Uterus (tissue), 4 donors: ENCODE results near the gene ZNF783. TPM values are rescaled to one million over a fixed set of nuclear protein-coding genes. Genes with fewer than 3 reads are reported as not detected.

Source experiments
- DNase-seq, 2 donors: peaks; one replicate each; pipeline ENCODE4 v3.0.0-alpha.2; 2019 to 2020
- H3K27ac ChIP-seq, 2 donors: fragments of 200-600 bp; sonication (generic); 1 replicate in 1 of 2; 2 replicates in 1 of 2; pipeline ENCODE4 v1.5.1; 2016 to 2018
- H3K27me3 ChIP-seq, 2 donors: fragments of 200-600 bp; sonication (generic); one replicate each; pipeline ENCODE4 v1.5.1; 2018 to 2019; ENCODE audit warnings: control low read depth in 1 of 2
- H3K36me3 ChIP-seq, 2 donors: fragments of 200-600 bp; sonication (generic); one replicate each; pipeline ENCODE4 v1.5.1; 2019; ENCODE audit warnings: control low read depth in 1 of 2
- H3K4me1 ChIP-seq, 2 donors: fragments of 200-600 bp; sonication (generic); one replicate each; pipeline ENCODE4 v1.5.1; 2018 to 2019; ENCODE audit warnings: control low read depth in 1 of 2
- H3K4me3 ChIP-seq, 2 donors: fragments of 200-600 bp; sonication (generic); 1 replicate in 1 of 2; 2 replicates in 1 of 2; pipeline ENCODE4 v1.5.1; 2018 to 2019; ENCODE audit warnings: mild to moderate bottlenecking in 1 of 2
- H3K9me3 ChIP-seq, 2 donors: fragments of 200-600 bp; sonication (generic); one replicate each; pipeline ENCODE4 v1.5.1; 2019; ENCODE audit warnings: control low read depth in 1 of 2
- POLR2A ChIP-seq, 2 donors: fragments of 450-650 bp; IDR thresholded peaks; one replicate each; pipeline ENCODE4 v1.6.1; 2016; ENCODE audit warnings: antibody characterized with exemption in 2 of 2, mild to moderate bottlenecking in 1 of 2, moderate library complexity in 1 of 2
- intact Hi-C: fragments of 100-400 bp; cut with DNase I; formaldehyde crosslinking; loops from one replicate; pipeline ENCODE4 v1.15.1; 2023; ENCODE audit warnings: low total_unique reads
- total RNA-seq, 4 donors: library from RNA; depleted of rRNA in 3 of 4; stranded (reverse); fragments of >200 nt in 3 of 4; gene quantifications; one replicate each; pipeline versions ENCODE4 v1.1.0 to v1.2.4, GENCODE V29; 2014 to 2023
- TF ChIP-seq, protein P1 (sequence below), 4 experiments: fragments of 200-600 bp in 2 of 4; fragments of 450-650 bp in 2 of 4; sonication (generic) in 2 of 4; IDR thresholded peaks; one replicate each; pipeline ENCODE4 v1.5.1; 2016 to 2019; ENCODE audit warnings: antibody characterized with exemption in 4 of 4, mild to moderate bottlenecking in 2 of 4, moderate library complexity in 1 of 4
- donor health status: DM: yes; HTN: yes; CAD: no.

The ZNF783 gene
- total RNA-seq, 4 donors from 2014 or later: 2.6 to 26.7 (median 19.3) TPM

DNA sequence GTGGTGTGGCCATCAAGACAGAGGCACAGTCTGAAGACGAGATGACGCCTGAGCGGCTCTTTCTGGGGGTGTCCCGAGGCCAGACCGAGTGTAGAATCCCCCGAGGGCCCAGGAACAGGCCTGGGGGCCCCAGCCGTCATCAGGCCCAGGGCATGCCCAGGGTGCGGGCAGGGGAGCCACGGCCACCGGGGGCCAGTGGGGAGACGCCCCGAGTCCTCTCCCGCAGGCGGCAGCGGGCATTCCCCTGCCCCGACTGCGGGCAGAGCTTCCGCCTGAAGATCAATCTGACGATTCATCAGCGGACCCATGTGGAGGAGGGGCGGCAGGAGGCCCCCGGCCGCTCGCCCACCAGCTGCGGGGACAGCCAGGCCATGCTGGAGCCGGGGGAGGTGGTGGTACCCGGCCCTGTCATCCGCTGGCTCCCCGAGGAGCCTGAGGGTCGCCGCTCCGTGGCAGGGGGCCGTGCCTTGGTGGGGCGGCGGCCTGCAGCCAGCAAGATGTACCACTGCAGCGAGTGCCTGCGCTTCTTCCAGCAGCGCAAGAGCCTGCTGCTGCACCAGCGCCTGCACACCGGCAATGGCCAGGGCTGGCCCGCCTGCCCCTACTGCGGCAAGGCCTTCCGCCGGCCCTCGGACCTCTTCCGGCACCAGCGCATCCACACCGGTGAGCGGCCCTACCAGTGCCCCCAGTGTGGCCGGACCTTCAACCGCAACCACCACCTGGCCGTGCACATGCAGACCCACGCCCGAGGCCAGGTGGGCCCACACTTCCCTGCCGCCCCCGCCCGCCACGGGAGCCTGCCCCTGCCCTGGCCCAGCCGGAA, 19.7 kb downstream of the ZNF783 start:
- TF ChIP-seq, protein P1, sequence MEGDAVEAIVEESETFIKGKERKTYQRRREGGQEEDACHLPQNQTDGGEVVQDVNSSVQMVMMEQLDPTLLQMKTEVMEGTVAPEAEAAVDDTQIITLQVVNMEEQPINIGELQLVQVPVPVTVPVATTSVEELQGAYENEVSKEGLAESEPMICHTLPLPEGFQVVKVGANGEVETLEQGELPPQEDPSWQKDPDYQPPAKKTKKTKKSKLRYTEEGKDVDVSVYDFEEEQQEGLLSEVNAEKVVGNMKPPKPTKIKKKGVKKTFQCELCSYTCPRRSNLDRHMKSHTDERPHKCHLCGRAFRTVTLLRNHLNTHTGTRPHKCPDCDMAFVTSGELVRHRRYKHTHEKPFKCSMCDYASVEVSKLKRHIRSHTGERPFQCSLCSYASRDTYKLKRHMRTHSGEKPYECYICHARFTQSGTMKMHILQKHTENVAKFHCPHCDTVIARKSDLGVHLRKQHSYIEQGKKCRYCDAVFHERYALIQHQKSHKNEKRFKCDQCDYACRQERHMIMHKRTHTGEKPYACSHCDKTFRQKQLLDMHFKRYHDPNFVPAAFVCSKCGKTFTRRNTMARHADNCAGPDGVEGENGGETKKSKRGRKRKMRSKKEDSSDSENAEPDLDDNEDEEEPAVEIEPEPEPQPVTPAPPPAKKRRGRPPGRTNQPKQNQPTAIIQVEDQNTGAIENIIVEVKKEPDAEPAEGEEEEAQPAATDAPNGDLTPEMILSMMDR (IDR thresholded peaks at IDR 0.05): no peak
- no peak for TF ChIP-seq POLR2A (IDR thresholded peaks at IDR 0.05)
- Histone ChIP-seq H3K4me1 (no peaks in the 10 kb centered on the region), H3K9me3 (no peaks in the 10 kb centered on the region), H3K36me3 (no peaks in the 10 kb centered on the region), H3K27me3 (no peaks in the 10 kb centered on the region), H3K27ac (no peak overlapping the region), H3K4me3 (no peak overlapping the region)
- intact Hi-C loops: no loop called here
- no peak for DNase-seq

DNA sequence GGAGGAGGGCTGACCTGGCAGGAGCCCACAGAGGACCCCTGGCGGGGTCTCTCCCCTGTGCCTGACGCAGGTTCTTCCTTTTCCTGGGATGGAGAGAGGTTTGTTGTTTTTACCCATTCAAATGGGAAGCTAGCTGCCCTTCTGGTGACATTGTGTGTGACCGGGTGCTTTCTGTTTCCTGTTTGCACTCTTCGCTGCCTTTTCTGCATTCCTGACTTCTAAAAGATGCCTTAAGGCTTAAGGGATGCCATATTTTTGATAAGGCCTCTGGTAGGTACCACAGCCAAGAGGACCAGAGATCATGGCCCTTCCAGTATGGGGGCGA, 20.3 kb downstream of the ZNF783 start:
- H3K4me1 ChIP-seq: no peaks in the 10 kb centered on the region
- no peaks in the 10 kb centered on the region for H3K36me3 ChIP-seq
- no peaks in the 10 kb centered on the region for H3K27me3 ChIP-seq
- no peak overlapping the region for H3K27ac ChIP-seq
- H3K4me3 ChIP-seq: no peak overlapping the region
- DNase-seq: no peak
- H3K9me3 ChIP-seq: no peaks in the 10 kb centered on the region
- no peak for TF ChIP-seq POLR2A (IDR thresholded peaks at IDR 0.05)
- TF ChIP-seq, protein P1 (IDR thresholded peaks at IDR 0.05): no peak
- intact Hi-C loops: no loop called here

DNA sequence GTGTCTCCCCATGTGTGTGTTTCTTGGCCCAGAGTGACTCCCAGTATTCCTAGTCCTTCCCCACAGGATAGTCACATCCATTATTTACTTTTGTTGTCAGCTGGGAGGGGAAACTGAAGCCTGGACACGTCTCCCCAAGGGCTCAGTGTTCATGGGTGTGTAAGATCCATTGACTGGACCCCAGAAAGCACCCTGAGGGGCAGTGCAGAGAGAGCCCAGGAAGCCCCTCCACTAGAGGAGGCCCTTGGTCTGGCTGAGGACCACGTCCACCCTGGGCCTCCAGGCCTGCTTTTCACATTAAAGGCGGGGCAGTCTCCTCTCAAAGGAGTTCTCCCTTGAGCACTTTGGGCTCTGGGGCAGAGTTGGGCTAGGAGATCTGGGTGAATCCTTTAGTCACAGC, 21.3 kb downstream of the ZNF783 start:
- intact Hi-C loops: no loop called here
- no peak overlapping the region for H3K4me3 ChIP-seq
- DNase-seq: no peak
- no peaks in the 10 kb centered on the region for H3K36me3 ChIP-seq
- no peaks in the 10 kb centered on the region for H3K9me3 ChIP-seq
- H3K4me1 ChIP-seq: no peaks in the 10 kb centered on the region
- H3K27me3 ChIP-seq: no peaks in the 10 kb centered on the region
- TF ChIP-seq, protein P1 (IDR thresholded peaks at IDR 0.05): no peak
- TF ChIP-seq POLR2A (IDR thresholded peaks at IDR 0.05): no peak
- H3K27ac ChIP-seq: no peak overlapping the region

DNA sequence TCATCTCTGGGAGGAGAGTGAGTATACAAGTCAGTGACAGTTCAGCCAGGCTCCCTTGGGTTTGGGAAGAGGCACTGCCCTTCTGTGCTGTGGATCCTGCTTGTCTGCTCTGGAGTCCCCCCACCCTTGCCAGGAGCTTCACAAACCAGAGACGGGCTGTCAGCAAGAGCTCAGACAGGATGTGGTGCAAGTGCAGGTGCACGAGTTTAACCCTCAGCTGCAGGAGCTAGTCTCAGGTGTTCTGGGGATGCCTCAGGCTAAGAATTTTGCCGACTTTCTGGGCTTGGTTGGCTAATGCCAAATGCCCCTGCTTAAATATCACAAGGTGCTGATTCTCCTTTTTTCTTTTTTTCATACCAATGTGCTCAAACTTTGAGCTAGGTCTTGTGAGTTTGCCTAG, 22.3 kb downstream of the ZNF783 start:
- Histone ChIP-seq H3K27me3 (no peaks in the 10 kb centered on the region), H3K27ac (peak overlapping the region in 1 of 2 donors; percentile 46), H3K4me3 (no peak overlapping the region), H3K9me3 (no peaks in the 10 kb centered on the region), H3K4me1 (no peaks in the 10 kb centered on the region), H3K36me3 (no peaks in the 10 kb centered on the region)
- TF ChIP-seq POLR2A (IDR thresholded peaks at IDR 0.05): no peak
- TF ChIP-seq, protein P1 (IDR thresholded peaks at IDR 0.05): no peak
- intact Hi-C loops: no loop called here
- no peak for DNase-seq

DNA sequence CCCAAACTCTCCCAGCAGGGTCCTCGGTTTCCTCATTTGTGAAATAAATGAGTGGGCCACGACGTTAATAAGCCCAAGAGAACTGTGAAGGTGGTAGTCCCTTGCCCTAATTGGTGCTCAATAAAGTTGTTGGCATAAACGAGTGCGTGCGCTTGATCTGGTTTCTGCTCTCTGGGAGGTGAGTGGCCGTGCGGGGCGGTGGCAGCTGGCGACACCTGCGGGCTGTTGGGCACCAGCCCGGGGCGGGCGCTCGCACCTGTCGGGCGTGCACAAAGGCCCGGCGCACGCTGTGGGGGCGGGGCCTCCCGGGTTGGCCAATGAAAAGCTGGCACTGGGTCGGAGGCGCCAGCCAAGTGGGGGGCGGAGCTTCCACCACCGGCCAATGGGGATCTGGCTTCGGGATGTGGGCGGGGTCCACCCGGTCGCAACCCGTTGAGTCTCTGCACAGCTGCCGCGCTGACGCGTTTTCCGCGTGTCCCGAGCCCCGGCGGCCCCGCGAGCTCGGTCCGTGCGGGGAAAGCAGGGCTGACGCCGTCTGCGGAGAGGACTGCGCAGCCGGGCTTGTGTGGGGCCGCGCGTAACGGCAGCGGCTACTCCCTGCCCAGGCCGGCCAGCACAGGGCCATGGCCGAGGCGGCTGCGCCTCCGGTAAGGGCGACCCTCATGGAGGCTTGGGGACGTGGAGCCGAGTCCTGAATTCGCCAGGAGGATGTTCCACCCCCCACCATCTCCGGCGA, 23.0 kb downstream of the ZNF783 start:
- Histone ChIP-seq H3K27ac (peak overlapping the region in 1 of 2 donors; percentile 46), H3K4me1 (no peaks in the 10 kb centered on the region), H3K9me3 (no peaks in the 10 kb centered on the region), H3K4me3 (peak overlapping the region; percentile 36 to 50), H3K36me3 (no peaks in the 10 kb centered on the region), H3K27me3 (no peaks in the 10 kb centered on the region)
- peak; percentile 90 to 91 for DNase-seq
- intact Hi-C loops: no loop called here
- TF ChIP-seq, protein P1 (IDR thresholded peaks at IDR 0.05): no peak
- TF ChIP-seq POLR2A (IDR thresholded peaks at IDR 0.05): peak in 1 of 2 donors; percentile 46
